Measurements from ENCODE around the gene FOXP2. TPM values are rescaled to one million over a fixed set of nuclear protein-coding genes. Genes with fewer than 3 reads are reported as not detected.

Gene FOXP2
- total and polyA plus RNA-seq, 9 of the 15 experiments (the other 6 are each of a cell fraction or from before 2014, with no cell fraction given): not detected

DNA sequence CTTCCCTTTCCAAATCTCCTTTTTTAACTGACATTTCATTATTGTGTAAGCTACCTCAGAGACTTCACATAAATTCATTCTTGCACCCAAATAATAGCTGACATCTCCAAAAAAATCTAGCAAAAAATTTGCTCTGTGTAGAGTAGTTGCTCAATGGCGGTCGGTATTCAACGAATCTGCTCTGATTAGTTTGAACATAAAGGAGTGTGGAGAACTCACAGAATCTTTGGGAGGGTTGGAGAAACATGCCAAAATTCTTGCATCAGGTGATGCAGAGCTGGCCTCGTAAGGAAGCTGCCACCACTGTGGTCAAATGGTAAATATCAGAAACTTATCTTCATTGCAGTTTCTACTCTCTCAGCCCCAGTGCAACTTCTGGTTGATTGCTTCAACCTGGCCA, 306.1 kb downstream of the FOXP2 start:
- Histone ChIP-seq H3K9ac (ENCODE audit: insufficient read depth in 1 of 2, low read depth in 2 of 2, low read length in 2 of 2) (no peak overlapping the region), H3K9me3 (replicated peaks; ENCODE audit: control insufficient read depth, insufficient read depth, low read depth, low read length) (no peaks in the 10 kb centered on the region), H3K79me2 (ENCODE audit: control insufficient read depth, insufficient read depth, low read length) (no peaks in the 10 kb centered on the region), H4K20me1 (replicated peaks; ENCODE audit: control insufficient read depth, insufficient read depth, low read length) (no peaks in the 10 kb centered on the region), H3K27ac (ENCODE audit: extremely low read depth, low read depth, low read length) (no peak overlapping the region), H3K4me1 (replicated peaks in 1 of 2; ENCODE audit: control insufficient read depth in 2 of 2, insufficient read depth in 2 of 2, low read length in 2 of 2) (no peaks in the 10 kb centered on the region), H3K4me3 (no peak overlapping the region), H3K27me3 (ENCODE audit: control insufficient read depth in 2 of 2, insufficient read depth in 2 of 2, low read length in 2 of 2) (no peaks in the 10 kb centered on the region), H3K4me2 (ENCODE audit: insufficient read depth, low read length) (no peak overlapping the region), H3K36me3 (ENCODE audit: control insufficient read depth, insufficient read depth, low read length) (no peaks in the 10 kb centered on the region), H3K9me1 (ENCODE audit: control insufficient read depth, insufficient read depth, low read length) (no peaks in the 10 kb centered on the region), H2AFZ (ENCODE audit: low read depth, low read length) (no peak overlapping the region)
- in situ Hi-C loops (cut with MboI): no loop called here
- no TSS peak for BruUV-seq (replicated peaks)
- ChIA-PET POLR2A (no interaction called here), CTCF (ENCODE audit: low intra/inter-chr PET ratio) (no interaction called here)
- ATAC-seq (no peak), FAIRE-seq (no peak), DNase-seq (ENCODE audit: extremely low read depth in 1 of 4, low spot score in 3 of 4) (no peak)
- 0% methylated on average over 4 of the region's 4 CpGs for WGBS (ENCODE audit: insufficient coverage, low coverage, missing lambda C conversion rate)
- TF ChIP-seq HNRNPLL (IDR thresholded peaks at IDR 0.05; ENCODE audit: low read depth, low read length, poor library complexity, severe bottlenecking) (no peak), ZNF644 (tag; IDR thresholded peaks at IDR 0.05; ENCODE audit: low read depth) (no peak), FOXA3 (CRISPR knock-in tag; conservative IDR thresholded peaks at IDR 0.05 in 1 of 2, IDR thresholded peaks at IDR 0.05 in 1 of 2) (no peak), DDX20 (tag; IDR thresholded peaks at IDR 0.05; ENCODE audit: low read depth) (no peak), RNF2 (IDR thresholded peaks at IDR 0.05) (no peak), ZFP36 (IDR thresholded peaks at IDR 0.05; ENCODE audit: low read depth, low read length, partially characterized antibody) (no peak), PPARD (CRISPR knock-in tag; IDR thresholded peaks at IDR 0.05) (no peak)
- TF ChIP-seq, protein P1, sequence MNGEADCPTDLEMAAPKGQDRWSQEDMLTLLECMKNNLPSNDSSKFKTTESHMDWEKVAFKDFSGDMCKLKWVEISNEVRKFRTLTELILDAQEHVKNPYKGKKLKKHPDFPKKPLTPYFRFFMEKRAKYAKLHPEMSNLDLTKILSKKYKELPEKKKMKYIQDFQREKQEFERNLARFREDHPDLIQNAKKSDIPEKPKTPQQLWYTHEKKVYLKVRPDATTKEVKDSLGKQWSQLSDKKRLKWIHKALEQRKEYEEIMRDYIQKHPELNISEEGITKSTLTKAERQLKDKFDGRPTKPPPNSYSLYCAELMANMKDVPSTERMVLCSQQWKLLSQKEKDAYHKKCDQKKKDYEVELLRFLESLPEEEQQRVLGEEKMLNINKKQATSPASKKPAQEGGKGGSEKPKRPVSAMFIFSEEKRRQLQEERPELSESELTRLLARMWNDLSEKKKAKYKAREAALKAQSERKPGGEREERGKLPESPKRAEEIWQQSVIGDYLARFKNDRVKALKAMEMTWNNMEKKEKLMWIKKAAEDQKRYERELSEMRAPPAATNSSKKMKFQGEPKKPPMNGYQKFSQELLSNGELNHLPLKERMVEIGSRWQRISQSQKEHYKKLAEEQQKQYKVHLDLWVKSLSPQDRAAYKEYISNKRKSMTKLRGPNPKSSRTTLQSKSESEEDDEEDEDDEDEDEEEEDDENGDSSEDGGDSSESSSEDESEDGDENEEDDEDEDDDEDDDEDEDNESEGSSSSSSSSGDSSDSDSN (IDR thresholded peaks at IDR 0.05; ENCODE audit: borderline replicate concordance in 1 of 2, low read depth in 2 of 2, low read length in 2 of 2): no peak
- TF ChIP-seq, protein P2, sequence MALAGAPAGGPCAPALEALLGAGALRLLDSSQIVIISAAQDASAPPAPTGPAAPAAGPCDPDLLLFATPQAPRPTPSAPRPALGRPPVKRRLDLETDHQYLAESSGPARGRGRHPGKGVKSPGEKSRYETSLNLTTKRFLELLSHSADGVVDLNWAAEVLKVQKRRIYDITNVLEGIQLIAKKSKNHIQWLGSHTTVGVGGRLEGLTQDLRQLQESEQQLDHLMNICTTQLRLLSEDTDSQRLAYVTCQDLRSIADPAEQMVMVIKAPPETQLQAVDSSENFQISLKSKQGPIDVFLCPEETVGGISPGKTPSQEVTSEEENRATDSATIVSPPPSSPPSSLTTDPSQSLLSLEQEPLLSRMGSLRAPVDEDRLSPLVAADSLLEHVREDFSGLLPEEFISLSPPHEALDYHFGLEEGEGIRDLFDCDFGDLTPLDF (CRISPR knock-in tag; IDR thresholded peaks at IDR 0.05): no peak
- intact Hi-C loops (cut with micrococcal nuclease): no loop called here
